ENCODE measurements around the gene TERT. TPM values are rescaled to one million over a fixed set of nuclear protein-coding genes. Genes with fewer than 3 reads are reported as not detected.

Gene TERT
- polyA plus RNA-seq, 2 of the 4 experiments (the other 2 are of a cell fraction) = 1.1 to 4.0 TPM

DNA sequence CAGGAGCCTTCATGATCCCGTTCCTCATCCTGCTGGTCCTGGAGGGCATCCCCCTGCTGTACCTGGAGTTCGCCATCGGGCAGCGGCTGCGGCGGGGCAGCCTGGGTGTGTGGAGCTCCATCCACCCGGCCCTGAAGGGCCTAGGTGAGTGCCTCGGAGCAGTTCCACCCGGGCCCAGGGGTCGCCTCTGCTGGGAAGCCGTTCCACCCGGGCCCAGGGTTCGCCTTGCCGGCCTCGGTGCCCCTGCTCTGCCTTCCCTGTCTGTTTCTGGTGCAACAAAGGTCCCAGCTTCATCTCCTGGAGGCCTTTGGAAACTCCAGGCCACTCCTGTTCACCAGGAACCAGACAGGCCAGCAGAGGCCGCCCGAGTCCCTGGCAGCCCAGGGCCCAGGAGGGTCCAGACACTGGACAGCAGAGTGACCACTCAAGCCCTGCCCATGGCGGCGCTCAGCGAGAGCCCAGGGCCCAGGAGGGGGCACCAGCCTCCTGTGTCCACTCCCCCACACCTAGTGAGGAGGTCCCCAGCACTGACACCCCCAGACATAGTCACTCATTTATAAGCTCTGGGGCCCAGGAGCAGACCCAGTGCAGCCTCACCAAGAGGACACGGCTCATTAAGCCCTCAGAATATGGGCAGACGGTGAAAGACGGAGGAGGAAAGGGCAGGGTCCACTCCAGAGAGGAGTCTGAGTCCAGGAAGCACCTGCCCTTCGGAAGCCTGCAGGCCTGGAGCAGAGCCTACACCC is 86.0 kb downstream of the TERT start:
- CTCF ChIA-PET = interaction anchor here (0.6 to 5.6 kb wide), 46 partner anchors 9 to 448 kb away, joined by 3 to 63 read pairs (median 4); no protein-coding TSS in a partner anchor
- 15% methylated on average over 13 of the region's 24 CpGs for WGBS (ENCODE audit: missing lambda C conversion rate)
- DNase-seq (ENCODE audit: low read depth in 1 of 2, low spot score in 1 of 2) (peak; percentile 40 to 59), ATAC-seq (peak; percentile 72 to 91), FAIRE-seq (no peak)
- H3K4me2 ChIP-seq = no peak overlapping the region
- no peak overlapping the region for H3K27ac ChIP-seq
- TF ChIP-seq MAFK (IDR thresholded peaks at IDR 0.05; ENCODE audit: partially characterized antibody) (no peak), RAD21 (conservative IDR thresholded peaks at IDR 0.05 in 1 of 2, IDR thresholded peaks at IDR 0.05 in 1 of 2) (peak; percentile 77), SMC3 (IDR thresholded peaks at IDR 0.05) (peak; percentile 79)
- TF ChIP-seq, protein P1, sequence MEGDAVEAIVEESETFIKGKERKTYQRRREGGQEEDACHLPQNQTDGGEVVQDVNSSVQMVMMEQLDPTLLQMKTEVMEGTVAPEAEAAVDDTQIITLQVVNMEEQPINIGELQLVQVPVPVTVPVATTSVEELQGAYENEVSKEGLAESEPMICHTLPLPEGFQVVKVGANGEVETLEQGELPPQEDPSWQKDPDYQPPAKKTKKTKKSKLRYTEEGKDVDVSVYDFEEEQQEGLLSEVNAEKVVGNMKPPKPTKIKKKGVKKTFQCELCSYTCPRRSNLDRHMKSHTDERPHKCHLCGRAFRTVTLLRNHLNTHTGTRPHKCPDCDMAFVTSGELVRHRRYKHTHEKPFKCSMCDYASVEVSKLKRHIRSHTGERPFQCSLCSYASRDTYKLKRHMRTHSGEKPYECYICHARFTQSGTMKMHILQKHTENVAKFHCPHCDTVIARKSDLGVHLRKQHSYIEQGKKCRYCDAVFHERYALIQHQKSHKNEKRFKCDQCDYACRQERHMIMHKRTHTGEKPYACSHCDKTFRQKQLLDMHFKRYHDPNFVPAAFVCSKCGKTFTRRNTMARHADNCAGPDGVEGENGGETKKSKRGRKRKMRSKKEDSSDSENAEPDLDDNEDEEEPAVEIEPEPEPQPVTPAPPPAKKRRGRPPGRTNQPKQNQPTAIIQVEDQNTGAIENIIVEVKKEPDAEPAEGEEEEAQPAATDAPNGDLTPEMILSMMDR (IDR thresholded peaks at IDR 0.05) = peak; percentile 63
- H3K4me1 ChIP-seq = no peaks in the 10 kb centered on the region
- H3K9me3 ChIP-seq = no peaks in the 10 kb centered on the region
- H3K4me3 ChIP-seq = no peak overlapping the region
- POLR2A ChIA-PET = no interaction called here

DNA sequence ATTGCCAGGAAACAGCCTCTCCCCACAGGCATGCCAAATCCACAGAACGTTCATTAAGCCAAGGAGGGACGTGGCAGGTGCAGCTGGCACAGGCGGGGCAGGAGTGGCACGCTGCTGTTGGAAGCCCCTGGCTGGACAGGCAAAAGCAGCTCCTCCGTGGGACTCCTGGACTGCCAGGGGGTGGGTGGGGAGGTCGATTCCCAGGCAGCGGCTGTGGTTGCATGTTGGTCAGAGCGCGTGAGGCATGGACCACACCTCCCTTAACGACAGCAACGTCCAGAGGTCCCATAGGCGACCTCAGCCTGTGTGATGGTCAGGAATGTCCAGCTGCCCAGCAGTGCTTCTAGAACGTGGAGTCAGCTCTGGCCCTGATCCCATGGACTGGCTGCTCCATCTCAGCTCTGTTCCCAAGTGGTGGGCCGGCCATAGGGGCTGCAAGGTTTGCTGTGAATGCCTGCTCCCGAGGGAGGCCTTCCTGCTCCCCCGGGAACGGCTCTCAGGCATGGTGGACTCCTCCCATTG is 86.6 kb downstream of the TERT start:
- ATAC-seq (no peak), FAIRE-seq (no peak), DNase-seq (ENCODE audit: low read depth in 1 of 2, low spot score in 1 of 2) (no peak)
- WGBS (ENCODE audit: missing lambda C conversion rate) = 54% methylated on average over 7 of the region's 17 CpGs
- H3K4me3 ChIP-seq = no peak overlapping the region
- POLR2A ChIA-PET = no interaction called here
- H3K27ac ChIP-seq = no peak overlapping the region
- no peaks in the 10 kb centered on the region for H3K9me3 ChIP-seq
- no peak overlapping the region for H3K4me2 ChIP-seq
- H3K4me1 ChIP-seq = no peaks in the 10 kb centered on the region
- TF ChIP-seq MAFK (IDR thresholded peaks at IDR 0.05; ENCODE audit: partially characterized antibody) (no peak), POLR2AphosphoS2 (conservative IDR thresholded peaks at IDR 0.05; ENCODE audit: low read length) (no peak), HDAC2 (IDR thresholded peaks at IDR 0.05) (no peak), RCOR1 (IDR thresholded peaks at IDR 0.05; ENCODE audit: low read depth, low read length) (no peak), POLR2A (IDR thresholded peaks at IDR 0.05; ENCODE audit: low read length) (no peak), ESRRA (IDR thresholded peaks at IDR 0.05; ENCODE audit: borderline replicate concordance, low read length) (no peak)
- TF ChIP-seq, protein P1 (IDR thresholded peaks at IDR 0.05) = no peak
- TF ChIP-seq, protein P2, sequence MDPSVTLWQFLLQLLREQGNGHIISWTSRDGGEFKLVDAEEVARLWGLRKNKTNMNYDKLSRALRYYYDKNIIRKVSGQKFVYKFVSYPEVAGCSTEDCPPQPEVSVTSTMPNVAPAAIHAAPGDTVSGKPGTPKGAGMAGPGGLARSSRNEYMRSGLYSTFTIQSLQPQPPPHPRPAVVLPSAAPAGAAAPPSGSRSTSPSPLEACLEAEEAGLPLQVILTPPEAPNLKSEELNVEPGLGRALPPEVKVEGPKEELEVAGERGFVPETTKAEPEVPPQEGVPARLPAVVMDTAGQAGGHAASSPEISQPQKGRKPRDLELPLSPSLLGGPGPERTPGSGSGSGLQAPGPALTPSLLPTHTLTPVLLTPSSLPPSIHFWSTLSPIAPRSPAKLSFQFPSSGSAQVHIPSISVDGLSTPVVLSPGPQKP (IDR thresholded peaks at IDR 0.05; ENCODE audit: low read depth, low read length) = no peak
- TF ChIP-seq, protein P3, sequence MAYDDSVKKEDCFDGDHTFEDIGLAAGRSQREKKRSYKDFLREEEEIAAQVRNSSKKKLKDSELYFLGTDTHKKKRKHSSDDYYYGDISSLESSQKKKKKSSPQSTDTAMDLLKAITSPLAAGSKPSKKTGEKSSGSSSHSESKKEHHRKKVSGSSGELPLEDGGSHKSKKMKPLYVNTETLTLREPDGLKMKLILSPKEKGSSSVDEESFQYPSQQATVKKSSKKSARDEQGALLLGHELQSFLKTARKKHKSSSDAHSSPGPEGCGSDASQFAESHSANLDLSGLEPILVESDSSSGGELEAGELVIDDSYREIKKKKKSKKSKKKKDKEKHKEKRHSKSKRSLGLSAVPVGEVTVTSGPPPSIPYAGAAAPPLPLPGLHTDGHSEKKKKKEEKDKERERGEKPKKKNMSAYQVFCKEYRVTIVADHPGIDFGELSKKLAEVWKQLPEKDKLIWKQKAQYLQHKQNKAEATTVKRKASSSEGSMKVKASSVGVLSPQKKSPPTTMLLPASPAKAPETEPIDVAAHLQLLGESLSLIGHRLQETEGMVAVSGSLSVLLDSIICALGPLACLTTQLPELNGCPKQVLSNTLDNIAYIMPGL (CRISPR knock-in tag; IDR thresholded peaks at IDR 0.05; ENCODE audit: borderline replicate concordance) = no peak
- TF ChIP-seq, protein P4, sequence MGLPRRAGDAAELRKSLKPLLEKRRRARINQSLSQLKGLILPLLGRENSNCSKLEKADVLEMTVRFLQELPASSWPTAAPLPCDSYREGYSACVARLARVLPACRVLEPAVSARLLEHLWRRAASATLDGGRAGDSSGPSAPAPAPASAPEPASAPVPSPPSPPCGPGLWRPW (IDR thresholded peaks at IDR 0.05) = no peak
- CTCF ChIA-PET = interaction anchor here (0.6 to 5.6 kb wide), 43 partner anchors 10 to 449 kb away, joined by 3 to 63 read pairs (median 4); no protein-coding TSS in a partner anchor

DNA sequence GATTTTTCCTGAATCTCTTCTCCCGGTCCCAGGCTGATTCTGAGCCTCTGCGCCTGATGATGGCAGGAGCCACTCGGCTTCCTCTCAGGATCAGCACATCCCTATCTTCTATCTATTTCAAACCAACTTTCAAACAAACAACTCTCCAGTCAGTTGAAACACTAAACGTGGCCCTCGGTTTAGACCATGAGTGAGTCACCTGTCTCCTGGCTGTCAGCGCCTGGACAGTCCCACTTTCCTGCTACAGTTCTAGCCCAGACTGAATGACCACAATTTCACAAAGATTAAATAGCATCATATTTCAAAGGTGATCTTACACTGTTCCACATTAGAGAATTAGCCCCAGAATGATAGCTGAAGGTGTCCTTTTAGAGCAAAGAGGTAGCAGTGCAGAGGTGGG is 87.3 kb downstream of the TERT start:
- DNase-seq (ENCODE audit: low read depth in 1 of 2, low spot score in 1 of 2) (no peak), FAIRE-seq (no peak), ATAC-seq (no peak)
- Histone ChIP-seq H3K27ac (no peak overlapping the region), H3K9me3 (no peaks in the 10 kb centered on the region), H3K4me2 (no peak overlapping the region), H3K4me1 (no peaks in the 10 kb centered on the region), H3K4me3 (no peak overlapping the region)
- POLR2A ChIA-PET = no interaction called here
- WGBS (ENCODE audit: missing lambda C conversion rate) = 51% methylated on average over 6 of the region's 6 CpGs
- CTCF ChIA-PET = interaction anchor here (1.1 to 5.6 kb wide), 8 partner anchors 21 to 446 kb away, joined by 3 to 63 read pairs (median 8); no protein-coding TSS in a partner anchor
- TF ChIP-seq ZFP36 (IDR thresholded peaks at IDR 0.05; ENCODE audit: borderline replicate concordance, partially characterized antibody) (no peak), EP300 (IDR thresholded peaks at IDR 0.05) (no peak)
